HPDE6-E6E7 (cell line): ENCODE results near the gene ATP2C2.
"Not testable (repeated sequence)": the region's sequence is repeated elsewhere in the genome, so short reads cannot be mapped to it uniquely, and the experiment has no call there.

Experiments used
- DNase-seq: peaks from one replicate; pipeline ENCODE4 v3.0.0; 2011; ENCODE audit warnings: missing footprints; ENCODE audit errors: extremely low spot score

The ATP2C2 gene

DNA sequence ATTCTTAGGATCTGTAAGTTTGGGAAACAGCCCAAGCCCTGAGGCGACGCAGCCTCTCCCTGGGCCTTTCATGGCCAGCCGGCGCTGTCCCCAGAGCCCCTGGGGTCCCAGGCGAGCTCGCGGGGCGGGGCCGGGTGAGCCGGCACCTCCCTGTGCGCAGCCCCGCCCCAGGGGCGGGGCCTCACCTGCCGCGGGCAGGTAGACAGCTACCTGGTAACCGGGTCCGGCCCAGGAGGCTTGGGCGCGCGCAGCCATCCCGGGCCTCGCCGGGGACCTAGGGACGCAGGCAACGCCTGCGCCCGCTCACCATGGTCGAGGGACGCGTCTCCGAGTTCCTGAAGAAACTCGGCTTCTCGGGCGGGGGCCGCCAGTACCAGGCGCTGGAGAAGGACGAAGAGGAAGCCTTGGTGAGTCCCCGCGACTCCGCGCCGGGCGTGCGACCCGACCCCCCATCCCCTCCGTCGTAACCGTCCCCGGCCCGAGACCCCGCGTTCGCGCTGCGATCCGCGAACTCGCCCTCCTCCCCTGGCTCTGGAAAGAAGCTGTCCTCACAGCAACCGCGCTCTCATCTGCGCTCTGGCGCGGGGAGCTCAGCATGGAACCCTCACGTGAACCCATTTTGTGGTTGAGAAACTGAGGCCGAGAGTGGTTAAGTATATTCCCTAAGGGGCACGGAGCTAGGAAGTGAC is at the start of gene ATP2C2:
TSS of gene ATP2C2 (plus strand) at position 231 of the 689 bp plus-strand sequence. CDS start at position 309, 78 bp downstream.
- DNase-seq, result peak; percentile 88

DNA sequence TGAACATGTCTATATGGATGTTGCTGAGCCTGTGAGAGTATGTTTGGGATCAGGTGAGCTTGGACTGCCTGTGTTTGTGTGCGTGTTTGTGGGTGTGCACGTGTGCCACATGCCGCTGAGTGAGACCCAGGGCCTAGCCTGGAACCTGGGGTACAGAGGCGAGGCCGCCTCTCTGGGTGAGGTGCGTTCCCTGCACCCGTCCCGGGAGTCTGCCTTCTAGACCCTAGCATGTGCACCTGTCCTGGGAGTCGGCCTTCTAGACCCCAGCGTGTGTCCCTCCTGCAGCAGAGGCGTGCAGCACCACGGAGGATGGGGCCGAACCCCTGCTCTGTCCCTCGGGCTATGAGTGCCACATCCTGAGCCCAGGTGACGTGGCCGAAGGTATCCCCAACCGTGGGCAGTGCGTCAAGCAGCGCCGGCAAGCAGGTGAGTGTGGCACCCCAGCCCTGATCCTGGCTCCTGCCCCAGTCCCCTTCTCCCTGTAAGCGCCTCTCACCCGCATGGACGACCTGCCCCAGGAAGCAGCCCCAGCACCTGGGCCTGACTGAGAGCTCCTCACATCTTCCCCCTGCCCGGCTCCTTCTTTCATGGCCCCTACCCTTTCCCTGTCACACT is 49.1 kb upstream of the ATP2C2 start:
- no peak for DNase-seq

GRCh38 chr16:84320511-84320910 is 47.8 kb upstream of the ATP2C2 start:
- no peak for DNase-seq

DNA sequence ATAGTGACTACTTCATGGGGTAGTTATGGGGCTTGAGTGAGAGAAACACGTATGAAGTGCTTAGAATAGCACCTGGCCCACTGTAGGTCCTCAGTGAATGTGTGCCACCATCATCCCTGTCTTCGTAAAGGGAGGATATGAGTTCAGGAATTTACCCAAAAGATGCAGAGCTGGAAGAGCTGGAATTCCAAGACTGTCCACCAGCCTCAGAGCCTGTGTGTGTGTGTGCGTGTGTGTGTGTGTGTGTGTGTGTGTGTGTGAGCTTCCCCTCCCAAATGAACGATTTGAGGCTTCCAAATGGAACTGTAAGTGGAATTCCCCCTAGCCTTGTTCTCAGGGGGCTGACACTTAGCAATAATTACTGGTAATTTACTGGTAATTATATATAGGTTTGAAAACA is 46.4 kb upstream of the ATP2C2 start:
- no peak for DNase-seq

GRCh38 chr16:84322749-84323148 is 45.6 kb upstream of the ATP2C2 start:
- no peak for DNase-seq

DNA sequence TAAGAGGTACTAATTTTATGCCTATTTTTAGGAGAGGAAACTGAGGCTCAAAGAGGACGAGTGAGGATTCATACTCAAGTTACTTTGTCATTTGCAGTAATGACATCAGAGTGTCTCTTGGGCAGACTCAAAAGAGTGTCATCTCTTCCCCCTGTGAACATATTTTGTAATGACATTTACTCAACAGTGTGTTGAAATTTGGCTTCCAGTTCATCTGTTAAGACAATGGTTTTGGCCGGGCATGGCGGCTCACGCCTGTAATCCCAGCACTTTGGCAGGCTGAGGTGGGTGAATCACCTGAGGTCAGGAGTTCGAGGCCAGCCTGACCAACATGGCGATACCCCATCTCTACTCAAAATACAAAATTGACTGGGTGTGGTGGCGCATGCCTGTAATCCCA is 44.7 kb upstream of the ATP2C2 start:
- DNase-seq, result no peak

- DNase-seq, result no peak
These were observed 43.7 kb upstream of the ATP2C2 start for GRCh38 chr16:84324434-84325262.

DNA sequence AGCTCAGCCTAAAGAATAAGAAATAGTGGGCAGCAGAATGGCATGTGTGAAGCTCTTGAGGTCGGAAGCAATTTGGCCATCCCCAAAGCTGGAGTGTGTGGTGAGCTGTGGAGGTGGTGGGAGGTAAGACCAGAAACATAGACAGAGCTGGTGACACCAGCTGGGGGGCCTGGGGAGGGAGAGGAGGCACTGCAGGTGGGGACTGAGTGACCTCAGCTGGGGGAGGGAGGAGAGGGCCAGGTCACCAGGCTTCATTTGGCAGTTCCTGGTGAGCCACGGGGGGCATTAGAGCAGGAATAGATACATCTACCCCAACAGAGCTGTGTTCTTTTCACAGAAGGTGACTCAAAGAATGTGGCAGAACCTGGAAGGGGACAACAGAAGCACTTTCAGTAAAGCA is 41.8 kb upstream of the ATP2C2 start:
- DNase-seq, result no peak

DNA sequence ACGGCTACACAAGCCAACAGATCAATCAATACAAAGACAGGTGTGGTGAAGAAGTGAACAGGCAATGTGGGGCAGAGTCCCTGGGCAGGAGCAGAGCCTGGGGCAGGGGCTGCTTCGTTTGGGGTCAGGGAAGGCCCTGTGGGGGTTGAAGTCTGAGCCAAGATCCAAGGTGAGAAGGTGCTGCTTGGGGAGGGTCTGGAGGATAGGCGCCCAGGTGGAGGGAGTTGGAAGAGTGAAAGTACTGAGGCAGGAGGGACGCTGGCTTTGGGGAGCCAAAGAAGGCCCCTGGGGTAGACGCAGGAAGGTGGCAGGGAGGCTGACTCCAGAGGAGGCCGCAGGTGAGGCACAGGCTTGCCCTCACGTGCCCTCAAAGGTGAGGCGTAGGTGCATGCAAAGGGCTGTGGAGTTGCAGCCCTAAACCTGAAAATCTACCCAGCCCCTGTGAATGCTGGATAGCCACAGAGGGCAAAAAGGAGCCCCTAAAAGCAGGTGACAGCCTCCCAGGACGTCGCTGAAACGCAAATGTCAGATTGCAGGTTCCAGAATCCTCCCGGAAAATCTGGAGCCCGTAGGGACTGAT is 40.3 kb upstream of the ATP2C2 start:
- no peak for DNase-seq

DNA sequence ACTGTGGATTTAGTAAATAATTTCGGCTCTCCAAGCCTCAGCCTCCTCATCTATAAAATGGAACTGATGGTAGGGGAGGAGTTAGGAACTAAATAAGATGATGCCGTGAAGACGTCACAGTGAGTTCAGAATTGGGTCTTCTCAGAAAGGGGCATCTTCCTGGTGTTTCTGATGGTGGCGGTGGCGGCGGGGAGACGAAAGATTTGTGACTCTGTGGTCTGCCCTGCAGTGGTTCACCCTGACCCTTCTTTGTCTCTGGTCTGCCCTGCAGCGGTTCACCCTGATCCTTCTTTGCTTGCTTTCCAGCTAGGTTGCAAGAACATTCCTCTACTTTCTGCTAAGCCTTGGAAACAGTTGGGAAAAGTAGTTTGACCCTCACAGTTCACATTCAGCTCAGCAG is 39.3 kb upstream of the ATP2C2 start:
- no peak for DNase-seq

GRCh38 chr16:84329843-84330684 is 38.3 kb upstream of the ATP2C2 start:
- DNase-seq, result no peak

GRCh38 chr16:84330685-84331050 is 37.7 kb upstream of the ATP2C2 start:
- no peak for DNase-seq

GRCh38 chr16:84331998-84332780 is 36.1 kb upstream of the ATP2C2 start:
- peak; percentile 74 for DNase-seq

- no peak for DNase-seq
These were observed 35.2 kb upstream of the ATP2C2 start for GRCh38 chr16:84332975-84333684.

DNA sequence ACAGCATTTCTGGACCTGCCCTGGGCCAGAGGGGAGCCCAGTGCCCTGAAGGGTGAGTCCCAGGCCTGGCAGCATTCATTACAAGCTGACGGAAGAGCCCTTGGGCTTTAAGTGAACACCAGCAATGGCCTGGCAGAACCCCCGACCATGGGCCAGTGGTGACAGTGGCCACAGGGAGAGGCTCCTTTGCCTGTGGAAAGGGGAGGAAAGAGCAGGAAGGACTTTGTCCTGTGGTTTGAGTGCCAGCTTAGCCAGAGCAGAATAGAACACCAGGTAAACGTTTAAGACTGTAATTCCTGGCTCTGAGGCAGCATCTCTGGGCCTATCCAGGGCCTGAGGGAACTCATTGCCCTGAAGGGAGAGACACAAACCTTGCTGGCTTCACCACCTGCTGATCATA is 34.3 kb upstream of the ATP2C2 start:
- no peak for DNase-seq

DNA sequence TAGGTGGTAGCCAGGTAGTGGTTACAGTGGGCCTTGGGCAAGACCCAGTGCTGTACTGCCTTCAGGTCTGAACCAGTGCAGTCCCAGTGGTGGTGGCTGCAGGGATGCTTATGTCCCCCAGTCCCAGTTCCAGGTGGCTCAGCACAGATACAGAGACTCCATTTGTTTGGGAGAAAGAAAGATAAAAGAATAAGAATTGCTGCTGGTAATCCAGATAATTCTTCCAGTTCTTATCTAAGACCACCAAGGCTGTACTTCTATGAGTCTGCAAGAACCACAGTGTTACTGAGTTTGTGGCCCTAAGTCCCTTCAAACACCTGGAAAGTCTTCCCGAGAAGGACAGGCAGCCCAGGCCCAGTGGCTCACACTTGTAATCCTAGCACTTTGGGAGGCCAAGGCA is 33.9 kb upstream of the ATP2C2 start:
- DNase-seq, result no peak

GRCh38 chr16:84337236-84337635 is 31.1 kb upstream of the ATP2C2 start:
- not testable (repeated sequence) for DNase-seq

DNA sequence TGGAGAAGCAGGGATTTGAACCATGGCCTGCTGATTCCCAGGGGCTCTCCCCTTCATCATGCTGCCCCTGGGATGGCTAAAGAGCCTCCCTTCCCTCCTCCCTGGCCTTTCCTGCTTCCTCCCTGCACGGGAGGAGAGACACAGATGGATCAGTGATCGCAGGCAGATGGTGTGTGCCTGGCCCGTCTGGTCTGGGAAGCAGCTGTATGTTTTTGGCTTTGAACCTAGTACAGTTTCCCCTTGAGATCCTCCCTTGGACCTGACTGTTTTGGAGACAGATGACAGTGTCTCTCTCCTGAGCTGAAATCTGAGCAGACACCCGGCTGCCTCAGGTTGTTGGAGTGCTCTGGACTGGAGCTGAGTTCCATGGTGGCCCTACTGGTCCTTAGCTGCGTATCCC is 29.0 kb upstream of the ATP2C2 start:
- DNase-seq, result no peak

DNA sequence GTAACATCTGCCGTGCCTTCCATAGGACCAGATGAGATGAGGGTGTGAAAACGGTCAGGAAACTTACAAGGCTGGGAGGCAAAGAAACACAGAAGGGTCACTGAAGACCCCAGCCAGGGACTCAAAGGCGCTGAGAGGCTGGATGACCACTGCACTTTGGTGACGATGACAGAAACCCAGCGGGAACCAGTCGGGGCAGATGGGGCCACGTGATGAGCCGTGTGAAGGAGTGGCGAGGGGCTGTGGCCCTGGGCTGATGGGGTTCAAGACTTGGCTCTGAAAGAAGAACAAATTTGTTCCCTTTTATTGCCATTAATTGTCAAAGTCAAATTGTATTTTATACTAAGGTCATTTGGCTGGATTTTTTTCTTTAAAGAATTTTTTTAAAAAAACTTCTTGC is 28.6 kb upstream of the ATP2C2 start:
- DNase-seq, result no peak
